Activated CD8-positive, alpha-beta memory T cell treated with anti-CD3 and anti-CD28 coated beads for 48 hours (primary cell): Measurements from ENCODE around the gene PITX1.

Source experiments
- DNase-seq, 3 experiments: peaks; one replicate each; pipeline ENCODE4 v3.0.0-alpha.2; 2020; ENCODE audit warnings: low read depth in 2 of 3, low spot score in 2 of 3

Gene PITX1

DNA sequence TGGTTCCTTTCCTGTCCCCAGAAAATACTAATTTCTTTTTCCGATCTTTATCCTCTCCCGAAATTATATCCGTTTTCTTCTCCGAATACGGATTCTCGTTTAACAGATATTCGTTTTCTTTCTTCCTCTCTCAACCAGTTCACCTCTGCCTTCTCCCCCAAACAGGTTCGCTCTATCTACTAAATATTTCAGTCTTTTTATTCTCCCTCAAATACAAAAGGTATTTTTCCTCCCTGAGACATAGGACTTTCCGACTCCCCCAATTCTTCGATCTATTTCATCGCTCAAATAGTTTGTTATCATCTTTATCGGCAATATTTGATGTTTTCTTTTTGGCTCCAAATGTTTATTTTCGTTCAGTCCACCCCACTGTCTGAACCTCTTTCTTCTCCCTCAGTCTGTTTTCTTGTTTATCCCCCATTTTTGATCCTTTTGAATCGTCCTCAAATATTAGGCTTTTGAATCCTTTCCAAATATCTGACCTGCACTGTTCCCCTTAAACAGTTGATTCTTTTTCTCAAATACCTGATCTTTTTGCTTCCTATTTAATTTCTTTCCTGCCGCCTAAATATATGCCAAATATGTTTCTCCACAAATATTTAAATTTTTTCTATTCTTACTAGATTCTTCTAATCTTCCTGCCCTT is 4.4 kb downstream of the PITX1 start:
- no peak for DNase-seq

DNA sequence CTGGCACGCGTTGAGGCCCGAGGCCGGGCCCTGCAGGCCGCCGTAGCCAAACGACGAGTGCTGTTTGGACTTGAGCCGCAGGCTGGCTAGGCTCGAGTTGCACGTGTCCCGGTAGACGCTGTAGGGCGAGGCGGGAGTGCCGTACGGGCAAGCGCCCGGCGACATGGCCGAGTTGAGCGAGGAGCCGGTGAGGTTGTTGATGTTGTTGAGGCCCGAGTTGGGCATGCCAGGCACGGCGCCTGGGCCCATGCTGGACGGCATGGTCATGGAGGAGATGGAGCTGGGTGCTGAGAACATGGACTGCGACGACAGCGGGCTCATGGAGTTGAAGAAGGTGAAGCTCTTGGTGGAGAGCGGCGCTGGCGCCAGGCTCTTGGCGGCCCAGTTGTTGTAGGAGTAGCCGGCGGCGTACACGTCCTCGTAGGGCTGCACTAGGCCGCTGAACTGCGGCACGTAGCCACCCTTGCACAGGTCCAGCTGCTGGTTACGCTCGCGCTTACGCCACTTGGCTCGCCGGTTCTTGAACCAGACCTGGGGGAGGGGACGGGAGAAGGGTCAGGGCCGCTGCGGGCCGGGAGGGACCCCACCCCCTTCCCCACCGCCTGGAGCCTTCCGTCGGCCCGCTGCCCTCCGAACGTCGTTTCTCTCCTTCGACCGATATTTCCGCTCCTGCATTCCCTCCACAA is 5.1 kb downstream of the PITX1 start:
- DNase-seq = no peak

DNA sequence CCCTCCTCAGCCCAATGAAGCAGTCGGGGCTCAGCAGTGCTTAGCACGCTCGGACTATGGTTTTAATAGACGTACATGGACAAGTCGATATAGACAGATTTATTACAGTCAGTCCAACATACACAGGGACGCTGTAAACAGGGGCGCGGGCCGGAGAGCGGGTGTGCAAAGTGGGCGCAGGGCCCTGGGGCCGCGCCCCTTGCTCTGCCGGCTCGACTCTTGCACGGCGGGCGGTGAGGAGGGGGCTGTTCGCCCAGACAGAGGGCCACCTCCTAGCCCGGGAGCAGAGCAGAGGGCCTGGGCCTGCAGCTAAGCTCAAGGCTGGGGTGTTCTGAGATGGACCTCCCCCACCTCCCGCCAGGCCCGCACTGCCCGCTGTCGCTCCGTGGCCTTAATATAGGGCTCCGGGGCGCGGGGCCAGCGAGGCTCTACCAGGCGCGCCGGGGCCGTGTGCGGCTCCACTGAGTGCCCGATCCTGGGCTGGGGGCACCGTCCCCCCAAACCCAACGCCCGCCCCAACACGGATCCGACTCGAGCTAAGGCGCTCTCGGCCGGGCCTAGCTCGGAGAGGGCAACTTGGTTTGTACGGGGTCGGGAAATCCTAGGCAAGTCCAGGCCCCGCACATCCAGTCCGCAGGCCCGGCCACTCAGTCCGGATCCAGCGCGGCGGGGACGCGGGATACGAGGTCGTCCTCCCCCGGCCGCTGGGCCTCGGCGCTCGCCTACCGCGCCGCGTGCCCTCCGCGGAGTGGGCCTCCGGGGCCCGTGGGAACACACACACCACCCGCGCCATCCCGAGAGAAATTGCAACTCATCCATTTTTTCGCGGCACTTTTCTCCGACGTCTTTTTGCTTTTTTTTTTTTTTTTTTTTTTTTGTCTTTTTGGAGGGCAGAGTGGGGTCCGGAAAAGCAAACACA is 6.1 kb downstream of the PITX1 start:
- DNase-seq = no peak

DNA sequence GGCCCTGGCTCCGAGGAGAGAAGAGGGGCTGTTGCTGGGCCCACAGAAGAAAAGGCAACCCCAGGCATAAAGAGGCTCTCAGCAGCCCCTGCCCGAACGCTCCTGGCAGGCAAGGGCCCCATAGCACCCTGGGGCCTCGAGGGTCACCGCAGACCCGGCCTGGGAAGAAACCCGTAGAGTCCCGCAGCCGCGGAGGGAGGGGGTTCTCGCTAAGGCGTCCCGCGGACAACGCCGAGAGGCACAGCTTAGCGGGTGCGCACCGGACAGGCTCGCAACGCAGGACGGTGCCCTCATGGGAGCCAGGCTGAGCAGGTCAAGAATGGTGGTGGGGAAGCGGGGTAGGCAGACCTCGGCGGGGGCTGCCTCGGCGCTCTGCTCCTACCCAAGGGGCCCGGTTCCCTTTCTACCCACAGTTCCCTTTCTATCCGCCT is 6.7 kb downstream of the PITX1 start:
- DNase-seq = no peak

DNA sequence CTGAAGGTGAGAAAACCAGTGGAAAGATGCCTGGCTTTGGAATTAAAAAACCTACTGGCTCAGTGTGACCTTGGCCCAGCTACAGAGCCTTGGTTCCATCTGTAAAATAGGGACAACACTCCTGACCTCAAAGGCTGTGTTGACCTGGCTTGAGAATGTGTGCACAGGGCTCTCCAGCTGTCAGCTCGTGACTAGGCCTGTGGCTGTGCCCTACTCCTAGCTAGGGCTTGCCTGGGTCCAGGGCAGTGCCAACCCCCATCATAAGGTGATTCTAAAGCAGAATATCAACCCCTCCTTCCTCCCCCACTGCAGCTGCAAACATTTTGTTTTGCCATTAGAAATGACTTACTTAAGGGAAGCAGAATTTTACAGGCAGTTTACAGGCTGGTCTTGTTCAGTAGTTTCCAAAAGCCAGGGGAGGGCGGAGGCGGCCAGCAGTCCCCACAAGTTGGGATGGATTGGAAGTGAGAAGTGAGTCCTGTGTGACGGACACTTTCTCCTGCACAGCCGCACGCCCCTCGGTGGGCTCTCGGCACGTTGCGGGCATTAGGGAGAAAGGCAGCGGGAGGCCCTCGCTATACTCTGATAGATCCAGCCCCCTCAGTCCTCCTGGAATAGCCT is 7.3 kb downstream of the PITX1 start:
- no peak for DNase-seq

DNA sequence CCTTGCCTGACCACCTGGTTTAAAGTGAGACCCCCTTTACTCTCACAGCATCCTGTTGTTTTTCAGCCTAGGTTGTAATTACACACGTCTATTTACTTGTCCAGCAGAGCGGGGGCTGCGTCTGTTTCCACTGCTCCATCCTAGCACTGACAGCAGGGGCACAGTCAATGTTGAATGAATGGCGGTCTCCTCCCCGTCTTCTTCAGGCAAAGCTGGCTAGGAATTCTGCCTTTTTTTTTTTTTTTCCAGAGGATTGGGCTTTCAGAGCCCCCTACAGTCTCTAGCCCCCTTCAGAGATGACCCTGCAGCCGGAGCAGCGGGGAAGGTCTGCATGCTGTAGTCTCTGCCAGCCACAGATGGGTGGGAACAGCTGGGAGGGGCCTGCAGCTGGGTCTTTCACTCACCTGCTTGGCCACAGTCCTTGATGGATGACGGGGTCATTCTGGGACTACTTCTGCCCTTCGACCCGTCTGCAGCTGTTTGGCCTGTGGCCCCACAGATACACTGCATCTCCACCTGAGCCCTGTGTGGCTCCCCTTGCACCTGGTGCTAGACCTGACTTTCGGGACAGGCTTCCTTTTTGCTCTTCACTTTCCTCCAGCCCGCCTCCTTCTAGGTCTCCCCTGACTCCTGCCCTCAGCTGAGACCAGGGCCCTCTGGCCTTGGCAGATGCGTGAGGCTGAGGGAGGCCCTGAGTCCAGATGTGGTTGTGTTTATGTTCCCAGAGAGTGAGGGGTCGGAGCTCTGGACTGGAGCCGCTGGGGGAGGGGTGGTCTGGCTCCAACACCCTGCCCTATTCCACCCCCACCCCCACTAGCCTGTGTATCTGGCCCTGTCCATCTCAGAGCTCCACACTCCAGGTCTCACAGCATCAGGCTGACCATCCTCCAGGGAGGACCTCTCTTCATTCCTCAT is 8.0 kb downstream of the PITX1 start:
- no peak for DNase-seq

DNA sequence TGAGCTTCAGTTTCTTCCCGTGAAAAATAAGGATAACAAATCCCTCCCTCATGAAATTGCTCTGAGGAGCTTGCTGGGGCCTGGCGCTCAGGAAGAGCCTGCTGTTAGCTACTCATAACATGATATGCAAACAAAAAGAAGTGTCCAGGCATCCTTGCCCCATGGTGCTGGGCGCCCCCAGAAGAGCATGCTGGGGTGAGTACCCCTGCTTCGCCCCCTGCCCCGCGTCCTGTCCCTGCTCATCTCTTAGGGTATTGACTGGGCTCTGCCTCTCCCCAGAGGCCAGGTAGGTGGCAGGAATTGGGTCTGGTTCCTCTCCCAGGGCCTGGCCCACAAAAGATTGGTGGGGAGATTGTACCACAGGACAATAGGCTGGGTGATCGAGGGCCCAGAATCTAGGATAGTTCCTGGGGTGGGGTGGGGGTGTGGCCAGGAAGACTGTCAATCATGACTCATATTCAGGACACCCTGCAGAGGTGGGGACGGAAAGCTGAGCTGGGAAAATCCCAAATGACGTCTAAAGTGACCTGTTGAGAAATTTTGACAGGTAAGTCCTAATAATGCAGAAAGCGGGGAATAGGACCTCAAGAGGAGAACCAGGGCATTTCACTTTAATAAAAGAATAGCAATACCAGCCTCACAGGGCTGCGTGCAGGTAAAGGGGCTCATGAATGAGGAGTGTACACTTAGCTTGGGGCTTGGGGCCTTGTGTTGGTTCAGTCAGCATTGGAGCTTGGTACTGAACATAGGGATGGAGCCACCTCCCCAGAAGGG is 8.9 kb downstream of the PITX1 start:
- no peak for DNase-seq

DNA sequence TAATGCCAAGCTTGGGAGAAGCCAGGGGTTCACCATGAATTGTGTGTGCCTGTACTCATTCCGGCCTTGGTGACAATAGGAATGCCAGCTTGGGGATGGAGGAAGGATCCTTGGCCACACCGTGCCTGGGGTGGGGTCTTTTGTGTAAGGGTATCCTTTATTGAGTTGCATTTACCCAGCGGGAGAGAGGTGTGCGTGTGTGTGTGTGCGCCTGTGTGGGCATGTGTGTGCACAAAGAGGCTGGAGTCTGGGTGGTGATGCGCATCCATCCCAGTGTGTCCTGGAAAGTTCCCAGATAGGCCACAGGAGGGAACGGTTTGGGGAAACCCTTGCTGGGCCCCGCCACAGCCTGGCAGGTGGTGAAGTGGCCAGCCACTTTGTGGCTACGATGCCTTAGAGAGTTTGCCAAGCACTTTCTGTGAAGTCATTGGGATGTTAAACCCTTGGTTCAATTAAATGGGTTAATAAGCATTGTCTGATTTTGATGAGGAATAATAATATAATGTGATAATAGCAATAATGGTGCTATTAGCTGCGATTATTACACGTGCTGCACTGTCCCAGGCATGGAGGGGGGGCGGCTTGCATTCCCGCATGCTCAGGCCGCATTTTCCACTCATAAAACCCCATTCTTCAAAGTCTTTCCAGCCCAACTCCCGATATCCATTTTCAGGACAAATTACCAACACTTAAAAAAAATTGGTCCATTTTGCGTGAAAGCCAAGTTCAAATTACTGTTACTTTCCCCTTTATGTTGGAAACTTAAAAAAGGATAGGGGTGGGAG is 13.7 kb downstream of the PITX1 start:
- no peak for DNase-seq

DNA sequence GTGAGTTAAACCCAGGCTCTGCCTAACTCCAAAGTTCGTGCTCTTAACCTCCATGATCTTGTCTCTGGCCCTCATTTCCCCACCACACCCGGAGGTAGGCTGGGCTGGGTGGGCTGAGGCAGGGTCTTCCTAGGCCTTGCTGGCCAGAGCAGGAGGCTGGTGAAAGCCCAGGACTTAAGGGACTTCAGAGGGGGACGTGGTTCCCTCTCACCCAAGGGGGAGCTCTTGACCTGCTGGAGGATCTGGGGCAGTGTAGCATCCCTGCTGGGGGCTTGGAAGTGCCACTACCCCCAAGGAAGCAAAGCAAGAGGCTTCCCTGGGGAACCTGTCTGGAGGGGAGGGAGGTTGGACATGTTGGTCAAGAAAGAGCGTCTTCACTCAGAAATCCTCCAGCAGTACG is 14.7 kb downstream of the PITX1 start:
- no peak for DNase-seq

DNA sequence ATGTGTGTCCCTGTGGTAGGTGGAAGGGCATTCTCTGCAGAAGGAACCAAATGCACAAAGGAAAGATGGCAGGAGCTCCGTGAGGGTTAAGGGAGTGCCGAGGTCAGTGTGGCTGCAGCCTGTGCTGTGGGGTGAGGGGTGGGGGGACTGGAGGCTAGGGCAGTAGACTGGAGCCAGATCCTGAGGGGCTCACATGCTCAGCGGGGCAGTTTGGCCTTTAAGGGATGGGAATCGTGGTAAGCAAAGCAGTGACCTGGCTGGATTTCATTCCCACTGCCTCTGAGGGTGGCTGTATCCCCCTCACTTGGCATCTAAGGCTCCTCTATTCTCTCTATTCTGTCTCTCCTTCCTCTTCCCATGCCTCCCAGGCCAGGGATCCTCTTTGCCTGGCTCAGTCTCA is 15.6 kb downstream of the PITX1 start:
- no peak for DNase-seq

DNA sequence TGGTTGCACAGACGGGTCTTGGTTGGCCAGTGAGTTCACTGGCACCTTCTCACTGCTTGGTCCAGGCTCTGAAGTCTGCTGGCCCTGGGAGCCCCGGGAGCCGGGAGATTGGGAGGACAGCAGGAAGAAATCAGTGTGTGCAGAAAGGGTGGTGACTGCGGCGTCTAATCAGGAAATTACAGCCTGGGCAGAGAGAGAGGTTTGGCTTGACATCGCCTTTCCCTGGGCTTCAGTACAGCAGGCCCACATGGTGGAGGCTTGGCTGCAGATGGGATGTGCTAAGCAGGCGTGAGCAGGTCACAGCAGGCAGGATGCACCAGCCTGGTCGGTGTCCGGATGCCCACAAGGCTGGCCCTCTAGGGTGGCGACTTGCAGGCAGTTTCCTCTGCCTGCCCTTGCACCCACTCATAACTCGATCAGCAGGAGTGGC is 17.2 kb downstream of the PITX1 start:
- no peak for DNase-seq

DNA sequence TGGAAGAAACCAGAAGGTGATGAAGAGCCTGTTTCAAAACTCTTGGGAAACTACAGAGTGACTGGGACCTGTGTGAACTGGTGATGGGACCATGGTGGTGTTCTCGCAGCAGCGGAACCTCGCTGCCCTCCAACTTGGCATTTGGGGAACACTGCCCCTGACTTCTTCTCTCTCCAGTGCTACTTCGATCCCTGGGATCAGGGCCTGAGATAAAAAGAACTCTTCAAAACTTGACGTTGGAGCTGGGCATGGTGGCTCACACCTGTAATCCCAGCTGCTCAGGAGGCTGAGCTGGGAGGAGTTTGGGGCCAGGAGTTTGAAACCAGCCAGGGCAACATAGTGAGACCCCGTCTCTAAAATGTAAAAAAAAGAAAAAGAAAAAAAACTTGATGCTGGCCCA is 18.1 kb downstream of the PITX1 start:
- DNase-seq = no peak

DNA sequence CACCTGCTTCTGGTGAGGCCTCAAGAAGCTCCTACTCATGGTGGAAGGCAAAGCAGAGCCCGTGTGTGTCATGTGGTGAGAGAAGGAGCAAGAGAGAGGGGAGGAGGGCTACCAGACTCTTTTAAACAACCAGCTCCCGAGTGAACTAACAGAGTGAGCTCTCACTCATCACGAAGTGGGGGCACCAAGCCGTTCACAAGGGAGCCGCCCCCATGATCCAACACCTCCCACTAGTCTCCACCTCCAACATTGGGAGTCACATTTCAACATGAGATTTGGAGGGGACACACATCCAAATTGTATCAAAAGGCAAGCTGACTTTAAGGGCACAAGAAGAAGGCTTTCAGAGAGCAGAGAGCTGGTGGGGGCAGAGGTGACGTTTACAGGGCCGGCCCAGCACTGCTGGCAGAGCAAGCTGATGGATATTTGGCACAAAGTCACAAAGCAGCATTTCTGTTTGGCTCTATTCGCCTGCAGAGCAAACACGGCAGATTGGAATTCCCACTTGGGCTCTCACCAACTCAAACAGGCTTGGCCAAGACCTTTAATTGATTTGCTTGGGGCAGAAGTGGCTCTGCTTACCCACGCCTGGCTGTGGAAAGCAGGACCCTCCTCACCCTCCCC is 20.0 kb downstream of the PITX1 start:
- no peak for DNase-seq

DNA sequence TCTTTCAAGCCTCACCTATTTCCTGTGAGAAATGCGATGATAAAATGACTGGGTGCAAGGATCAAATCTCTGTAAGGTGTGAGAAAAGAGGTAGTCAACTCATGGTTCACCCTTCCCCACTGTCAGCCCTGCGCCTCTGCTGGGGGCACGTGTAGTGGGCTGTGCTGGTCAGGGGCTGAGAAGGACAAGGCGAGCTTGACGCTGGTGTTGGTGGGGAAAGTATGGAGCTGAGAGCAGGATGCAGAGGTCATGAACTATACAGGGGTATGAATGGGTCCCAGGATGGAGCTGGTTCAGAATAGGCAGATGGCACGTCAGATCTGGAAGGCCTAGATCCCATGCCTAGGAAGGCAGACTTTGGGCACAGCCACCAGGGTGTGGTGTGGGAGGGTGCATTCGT is 20.6 kb downstream of the PITX1 start:
- DNase-seq = no peak

DNA sequence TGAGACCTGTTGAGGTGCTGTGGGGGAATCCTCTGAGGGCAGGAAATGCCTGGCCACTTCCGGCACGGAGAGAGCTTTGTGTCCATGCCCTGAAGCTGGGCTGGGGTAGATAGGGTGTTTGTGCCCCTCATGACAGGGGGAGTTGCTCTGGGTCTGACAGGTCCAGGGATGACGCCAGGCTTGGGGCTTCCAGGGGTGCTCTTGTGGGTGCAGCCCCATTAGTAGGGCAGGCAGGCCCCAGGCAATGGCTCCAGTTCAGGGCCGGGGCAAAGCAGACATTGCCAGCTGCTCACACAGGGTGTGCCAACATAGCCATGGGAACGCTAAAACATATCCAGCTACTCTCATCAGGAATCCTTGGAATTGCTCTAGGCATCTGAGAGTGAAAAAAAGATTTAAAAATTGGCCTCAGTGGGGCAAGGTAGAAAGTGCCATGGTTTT is 21.1 kb downstream of the PITX1 start:
- DNase-seq = no peak

DNA sequence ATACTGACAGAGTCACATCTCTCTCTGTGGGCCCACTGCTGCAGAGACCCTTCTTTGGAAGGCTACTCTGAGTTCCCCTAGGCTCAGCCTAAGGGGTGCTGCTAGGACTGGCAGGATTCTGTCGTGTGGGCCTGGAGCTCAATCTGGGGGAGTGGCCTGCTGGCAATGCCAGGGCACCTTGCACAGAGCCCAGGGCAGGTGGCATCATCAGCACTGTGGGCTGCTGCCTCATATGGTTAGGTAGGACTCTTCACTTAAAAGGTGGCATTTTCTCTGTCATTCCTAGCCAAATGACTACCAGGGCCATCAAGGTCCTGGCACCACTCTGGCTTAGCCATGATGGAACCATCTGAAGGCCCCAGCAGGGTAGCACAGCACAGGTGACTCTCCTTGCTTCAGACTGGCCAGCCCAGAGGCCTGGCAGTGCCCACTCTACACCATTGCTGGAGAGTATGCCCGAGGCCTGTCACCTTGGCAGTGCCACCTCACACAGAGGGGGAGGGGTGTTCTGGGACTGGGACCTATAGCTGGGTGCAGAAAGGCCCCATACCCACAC is 21.9 kb downstream of the PITX1 start:
- DNase-seq = no peak

DNA sequence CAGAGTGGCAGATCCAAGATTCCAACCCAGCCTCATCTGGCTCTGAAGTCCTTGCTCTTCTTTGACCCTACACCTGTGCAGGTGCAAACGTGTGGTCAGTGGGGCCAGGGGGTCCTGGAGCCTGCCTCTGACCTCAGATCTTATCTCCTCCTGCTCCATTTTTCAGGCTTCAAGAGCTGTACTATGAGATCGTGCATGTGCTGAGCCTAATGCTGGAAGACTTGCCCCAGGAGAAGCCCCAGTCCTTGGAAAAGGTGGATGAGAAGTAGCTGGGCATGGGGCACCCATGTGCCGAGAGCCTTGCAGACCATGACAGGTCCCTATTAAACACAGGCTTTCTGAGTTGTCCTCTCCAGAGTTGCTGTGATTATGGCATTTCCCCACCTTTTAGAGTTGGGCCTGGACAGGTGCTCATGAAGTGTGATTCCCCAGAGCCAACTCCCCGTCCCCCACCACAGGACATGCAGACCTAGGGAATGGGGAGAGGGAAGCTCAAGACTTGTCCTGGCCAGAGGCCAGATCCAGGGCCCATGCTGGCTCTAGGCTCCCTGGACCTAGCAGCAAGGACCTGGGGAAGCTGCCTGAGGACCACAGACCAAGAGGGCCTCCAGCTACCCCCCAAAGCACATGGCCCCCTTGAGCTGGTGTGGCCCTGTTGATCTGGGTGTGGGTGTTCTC is 22.5 kb downstream of the PITX1 start:
- DNase-seq = no peak
